Ramos (cell line): ENCODE results near the gene SMTNL1.

Source experiments
- in situ Hi-C: fragments of 300-500 bp; cut with MboI; formaldehyde crosslinking; loops from one replicate; pipeline ENCODE4 v1.14.3; 2022; ENCODE audit warnings: low sequenced_read_pairs; ENCODE audit not compliant: unreplicated experiment

Gene SMTNL1

GRCh38 chr11:57543593-57543992 lies 6.2 kb downstream of the SMTNL1 start:
- in situ Hi-C loops: no loop called here

DNA sequence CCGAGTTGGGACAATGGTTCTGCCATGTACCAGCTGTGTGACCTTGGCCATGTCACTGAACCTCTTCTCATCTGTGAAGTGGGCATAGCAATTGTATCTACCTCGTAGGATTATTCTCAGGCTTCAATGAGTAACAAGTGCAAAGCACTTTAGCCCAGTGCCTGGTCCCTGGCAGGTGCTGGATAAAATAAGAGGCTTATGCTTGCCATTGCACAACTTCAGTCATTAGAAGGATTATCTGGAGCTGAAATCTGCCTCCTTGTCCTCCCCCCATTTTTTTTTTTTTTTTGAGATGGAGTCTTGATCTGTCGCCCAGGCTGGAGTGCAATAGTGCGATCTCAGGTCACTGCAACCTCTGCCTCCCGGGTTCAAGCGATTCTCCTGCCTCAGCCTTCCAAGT lies 7.2 kb downstream of the SMTNL1 start:
- in situ Hi-C loops: no loop called here

DNA sequence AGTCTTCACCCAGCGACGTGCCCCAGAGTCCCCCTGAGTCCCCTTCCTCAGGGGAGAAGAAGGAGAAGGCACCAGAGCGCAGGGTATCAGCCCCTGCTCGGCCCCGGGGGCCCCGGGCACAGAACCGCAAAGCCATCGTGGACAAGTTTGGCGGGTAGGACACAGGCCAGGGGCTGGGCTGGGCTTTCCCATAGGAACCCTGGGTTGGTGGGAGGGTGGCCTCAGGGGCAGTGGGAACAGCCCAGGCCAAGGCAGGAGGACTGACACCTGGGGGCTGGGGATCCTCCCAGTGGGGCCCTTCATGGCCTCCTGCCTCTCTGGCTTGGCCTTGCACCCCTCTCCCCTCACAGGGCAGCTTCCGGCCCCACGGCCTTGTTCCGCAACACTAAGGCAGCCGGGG lies 8.5 kb downstream of the SMTNL1 start:
- in situ Hi-C loops: no loop called here

DNA sequence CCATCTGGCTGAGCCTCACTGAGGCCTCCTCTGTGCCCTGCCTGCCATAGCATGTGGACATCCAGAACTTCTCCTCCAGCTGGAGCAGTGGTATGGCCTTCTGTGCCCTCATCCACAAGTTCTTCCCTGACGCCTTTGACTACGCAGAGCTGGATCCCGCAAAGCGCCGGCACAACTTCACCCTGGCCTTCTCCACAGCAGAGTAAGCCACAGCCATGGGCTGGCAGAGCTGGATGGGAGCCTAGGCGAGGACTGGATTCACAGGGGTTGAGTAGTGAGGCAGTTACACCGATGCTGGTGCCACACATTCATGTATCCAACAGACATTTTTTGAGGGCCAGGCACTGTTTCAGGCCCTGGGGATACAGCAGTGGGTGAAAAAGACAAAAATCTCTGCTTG lies 9.1 kb downstream of the SMTNL1 start:
- in situ Hi-C loops: no loop called here

DNA sequence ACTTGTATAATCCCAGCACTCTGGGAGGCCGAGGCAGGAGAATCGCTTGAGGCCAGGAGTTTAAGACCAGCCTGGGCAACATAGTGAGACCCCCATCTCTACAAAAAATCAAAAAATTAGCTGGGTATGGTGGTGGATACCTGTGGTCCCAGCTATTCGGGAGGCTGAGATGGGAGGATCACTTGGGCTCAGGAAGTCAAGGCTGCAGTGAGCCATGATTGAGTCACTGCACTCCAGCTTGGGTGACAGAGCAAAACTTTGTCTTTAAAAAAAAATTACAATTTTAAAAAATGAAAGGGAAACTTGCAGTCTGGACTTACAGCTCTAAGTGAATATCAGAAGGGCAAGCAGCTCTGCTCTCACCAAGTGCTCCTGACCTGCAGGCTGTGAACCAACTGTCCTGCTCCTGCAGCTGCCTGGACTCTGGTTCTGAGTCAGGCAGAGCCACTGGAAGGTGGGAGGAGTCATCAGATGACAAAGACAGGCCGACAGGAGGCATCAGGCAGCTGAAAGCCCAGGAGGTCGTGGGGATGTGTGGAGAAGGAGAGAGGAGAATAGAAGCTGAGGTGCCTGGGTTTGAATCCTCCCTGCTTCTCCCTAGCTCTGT lies 9.6 kb downstream of the SMTNL1 start:
- in situ Hi-C loops: no loop called here

DNA sequence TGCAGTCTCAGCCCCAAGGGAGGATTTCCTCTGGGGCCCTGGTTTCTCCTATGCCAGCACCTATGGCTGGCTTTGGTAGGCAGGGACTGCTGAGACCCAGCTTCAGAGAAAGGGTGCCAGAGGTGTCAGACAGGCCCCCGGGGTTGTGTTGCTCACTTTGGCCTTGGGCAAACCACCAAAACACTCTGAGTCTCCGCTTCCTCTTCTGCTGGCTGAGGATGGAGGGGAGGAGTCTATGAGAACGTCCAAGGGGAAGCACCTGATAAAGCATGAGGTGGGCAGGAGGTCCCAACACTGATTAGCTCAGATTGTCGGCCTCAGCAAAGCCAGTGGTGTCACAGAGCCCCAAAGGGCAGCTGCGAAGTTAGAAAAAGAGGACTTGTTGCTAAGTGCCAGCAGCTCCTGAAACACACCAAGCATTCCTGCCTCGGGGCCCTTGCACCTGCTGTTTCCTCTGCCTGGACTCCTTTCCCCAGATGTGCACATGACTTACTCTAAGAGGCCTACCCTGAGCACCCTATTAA lies 10.5 kb downstream of the SMTNL1 start:
- in situ Hi-C loops: no loop called here

- in situ Hi-C loops: no loop called here
Observed at GRCh38 chr11:57549983-57550382, 12.6 kb downstream of the SMTNL1 start.

- in situ Hi-C loops: no loop called here
Observed at GRCh38 chr11:57551941-57552340, 14.5 kb downstream of the SMTNL1 start.

DNA sequence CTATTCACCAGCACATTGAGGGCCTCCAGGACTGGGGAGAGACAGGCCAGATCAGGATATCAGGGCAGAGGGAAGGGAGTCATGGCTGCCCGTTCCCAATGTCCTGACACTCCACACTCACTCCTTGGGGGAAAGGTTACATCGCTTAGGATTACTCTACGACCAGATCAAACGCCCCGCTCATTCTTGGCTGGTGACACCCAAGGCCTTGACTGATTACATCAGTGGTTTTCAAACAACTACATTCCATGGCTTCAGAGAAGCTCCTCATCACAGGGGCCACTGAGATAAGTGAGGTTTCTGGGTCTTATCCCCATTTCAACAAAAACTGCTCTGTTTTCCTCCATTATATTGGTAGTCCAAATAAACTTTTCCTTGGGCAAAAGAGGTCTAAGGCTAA lies 15.1 kb downstream of the SMTNL1 start:
- in situ Hi-C loops: no loop called here

DNA sequence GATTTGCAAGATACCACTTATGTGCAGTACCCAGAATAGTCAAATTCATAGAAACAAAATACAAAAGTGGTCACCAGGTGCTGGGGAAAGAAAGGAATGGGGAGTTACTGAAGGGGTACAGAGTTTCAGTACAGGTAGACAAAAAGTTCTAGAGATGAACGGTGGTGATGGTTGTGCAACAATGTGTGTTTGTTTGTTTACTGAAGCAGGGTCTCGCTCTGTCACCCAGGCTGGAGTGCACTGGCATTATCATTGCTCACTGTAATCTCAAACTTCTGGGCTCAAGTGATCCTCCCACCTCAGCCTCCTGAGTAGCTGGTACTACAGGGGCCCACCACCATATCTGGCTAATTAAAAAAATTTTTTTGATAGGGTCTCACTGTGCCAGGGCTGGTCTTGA lies 18.0 kb downstream of the SMTNL1 start:
- in situ Hi-C loops: no loop called here

- in situ Hi-C loops: no loop called here
Observed at GRCh38 chr11:57556041-57556440, 18.6 kb downstream of the SMTNL1 start.

DNA sequence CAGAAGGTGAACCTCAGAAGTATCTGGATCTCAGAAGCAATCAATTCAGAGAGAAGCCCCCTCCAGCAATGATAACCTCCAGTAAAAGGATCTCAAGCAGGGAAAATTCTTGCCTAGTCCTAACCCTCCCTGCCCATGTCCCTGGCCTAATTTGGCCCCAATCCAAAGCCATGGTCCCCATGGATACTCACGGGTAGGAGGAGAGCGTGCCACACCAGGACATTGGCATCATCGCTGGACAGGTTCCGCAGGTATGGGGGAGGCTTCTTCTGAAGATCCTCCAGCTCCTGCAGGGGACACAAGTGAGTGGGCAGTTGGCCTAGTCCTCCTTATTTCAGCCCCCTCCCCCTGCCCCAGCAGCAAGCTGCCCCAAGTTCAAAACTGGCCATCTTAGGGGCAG lies 22.8 kb downstream of the SMTNL1 start:
- in situ Hi-C loops: loop anchor here (10.0 kb wide), 1 partner anchor 215 kb away; no protein-coding TSS in a partner anchor

GRCh38 chr11:57562596-57562995 lies 25.2 kb downstream of the SMTNL1 start:
- in situ Hi-C loops: loop anchor here (10.0 kb wide), 1 partner anchor 218 kb away; no protein-coding TSS in a partner anchor

- in situ Hi-C loops: loop anchor here (10.0 kb wide), 1 partner anchor 221 kb away; no protein-coding TSS in a partner anchor
Observed at GRCh38 chr11:57566005-57566904, 28.9 kb downstream of the SMTNL1 start.

DNA sequence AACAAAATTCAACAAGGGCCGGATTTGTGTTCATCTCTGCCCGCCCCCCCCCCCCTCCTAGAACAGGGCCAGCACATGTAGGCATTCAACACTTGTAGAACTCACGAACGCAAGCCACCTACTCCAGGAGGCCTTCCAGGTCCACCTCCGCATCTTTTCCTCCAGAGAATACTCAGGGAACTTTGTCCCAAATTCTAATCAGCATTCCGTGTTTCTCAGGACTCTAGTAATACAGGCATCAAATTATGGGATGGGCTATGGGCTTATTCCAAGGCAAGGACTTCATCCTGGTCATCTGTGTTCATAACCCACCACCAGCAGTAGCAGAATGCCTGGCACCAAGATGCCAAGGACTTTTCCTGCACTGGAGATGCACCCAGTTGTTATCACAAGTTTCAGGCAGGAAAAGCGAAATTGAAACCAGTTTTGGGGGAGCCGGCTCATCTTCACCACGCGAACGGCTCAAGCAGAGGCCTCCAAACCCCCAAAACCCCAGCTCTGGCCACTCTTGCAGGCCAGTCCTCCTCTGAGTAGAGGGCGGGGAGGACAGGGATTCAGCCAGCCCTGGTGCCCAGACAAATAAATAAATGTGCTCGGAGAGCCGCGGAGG lies 29.6 kb downstream of the SMTNL1 start:
- in situ Hi-C loops: loop anchor here (10.0 kb wide), 1 partner anchor 222 kb away; no protein-coding TSS in a partner anchor

- in situ Hi-C loops: loop anchor here (10.0 kb wide), 1 partner anchor 223 kb away; no protein-coding TSS in a partner anchor
Observed at GRCh38 chr11:57567515-57568329, 30.3 kb downstream of the SMTNL1 start, which contains the start of gene UBE2L6. Gene UBE2L6, minus strand, starts transcription at chr11:57567672. Its CDS starts 61 bp downstream, at chr11:57567611.

DNA sequence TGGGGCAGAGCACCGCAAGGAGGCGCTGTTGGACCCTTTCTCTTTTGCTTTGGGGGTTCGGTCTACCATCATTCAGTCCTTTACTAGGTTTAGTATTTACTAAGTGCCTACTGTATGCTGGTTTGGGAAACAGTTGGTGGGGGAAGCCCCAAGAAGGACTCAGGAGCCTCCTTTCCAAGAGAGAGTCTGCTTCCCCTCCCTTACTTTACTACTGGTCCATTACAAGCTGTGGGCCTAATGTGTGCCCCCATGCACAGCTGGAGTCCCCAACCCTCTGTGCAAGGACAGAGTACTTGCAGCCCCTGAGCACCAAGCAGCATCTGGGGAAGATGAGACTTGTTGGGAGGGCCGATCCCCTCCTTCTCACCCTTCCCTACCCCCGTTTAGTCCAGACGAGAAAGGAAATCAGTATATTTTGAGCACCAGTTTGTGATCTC lies 31.0 kb downstream of the SMTNL1 start:
- in situ Hi-C loops: loop anchor here (10.0 kb wide), 1 partner anchor 224 kb away; no protein-coding TSS in a partner anchor

- in situ Hi-C loops: loop anchor here (5.0 kb wide), 1 partner anchor 71 kb away; no protein-coding TSS in a partner anchor
Observed at GRCh38 chr11:57571606-57572005, 34.2 kb downstream of the SMTNL1 start.

DNA sequence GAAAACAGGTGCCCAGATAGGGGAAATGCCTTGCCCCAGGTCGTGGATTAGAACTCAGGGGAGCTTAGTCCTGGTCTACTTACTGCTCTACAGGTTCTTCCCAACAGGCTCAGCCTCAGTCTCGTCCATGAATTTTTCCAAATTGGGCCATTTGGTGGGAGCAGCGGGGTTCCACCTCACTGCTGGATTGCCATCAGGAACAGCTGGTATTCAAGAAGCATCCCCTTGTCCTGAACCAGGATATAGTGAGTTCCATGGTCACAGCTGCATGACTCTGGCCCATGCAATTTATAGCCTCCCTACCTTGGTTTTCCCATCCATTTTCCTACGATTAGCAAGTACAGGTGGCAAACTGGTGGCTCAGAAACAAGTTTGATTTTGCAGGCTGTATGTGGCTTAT lies 36.7 kb downstream of the SMTNL1 start:
- in situ Hi-C loops: loop anchor here (5.0 kb wide), 1 partner anchor 68 kb away; no protein-coding TSS in a partner anchor
